ENCODE measurements around the gene HECTD1.

DNA sequence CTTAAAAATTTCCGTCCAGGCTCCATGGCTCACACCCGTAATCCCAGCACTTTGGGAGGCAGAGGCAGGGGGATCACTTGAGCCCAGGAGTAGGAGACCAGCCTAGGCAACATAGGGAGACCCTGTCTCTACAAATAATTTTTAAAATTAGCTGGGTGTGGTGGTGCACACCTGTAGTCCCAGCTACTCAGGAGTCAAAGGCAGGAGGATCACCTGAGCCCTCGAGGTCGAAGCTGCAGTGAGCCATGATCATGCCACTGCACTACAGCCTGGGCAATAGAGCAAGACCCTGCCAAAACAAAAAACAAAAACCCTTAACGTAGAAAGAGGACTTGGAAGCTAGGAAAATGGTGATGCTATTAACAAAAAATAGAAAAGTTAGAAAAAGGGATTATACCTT lies 2.0 kb upstream of the HECTD1 start:
- TF ChIP-seq, protein P1, sequence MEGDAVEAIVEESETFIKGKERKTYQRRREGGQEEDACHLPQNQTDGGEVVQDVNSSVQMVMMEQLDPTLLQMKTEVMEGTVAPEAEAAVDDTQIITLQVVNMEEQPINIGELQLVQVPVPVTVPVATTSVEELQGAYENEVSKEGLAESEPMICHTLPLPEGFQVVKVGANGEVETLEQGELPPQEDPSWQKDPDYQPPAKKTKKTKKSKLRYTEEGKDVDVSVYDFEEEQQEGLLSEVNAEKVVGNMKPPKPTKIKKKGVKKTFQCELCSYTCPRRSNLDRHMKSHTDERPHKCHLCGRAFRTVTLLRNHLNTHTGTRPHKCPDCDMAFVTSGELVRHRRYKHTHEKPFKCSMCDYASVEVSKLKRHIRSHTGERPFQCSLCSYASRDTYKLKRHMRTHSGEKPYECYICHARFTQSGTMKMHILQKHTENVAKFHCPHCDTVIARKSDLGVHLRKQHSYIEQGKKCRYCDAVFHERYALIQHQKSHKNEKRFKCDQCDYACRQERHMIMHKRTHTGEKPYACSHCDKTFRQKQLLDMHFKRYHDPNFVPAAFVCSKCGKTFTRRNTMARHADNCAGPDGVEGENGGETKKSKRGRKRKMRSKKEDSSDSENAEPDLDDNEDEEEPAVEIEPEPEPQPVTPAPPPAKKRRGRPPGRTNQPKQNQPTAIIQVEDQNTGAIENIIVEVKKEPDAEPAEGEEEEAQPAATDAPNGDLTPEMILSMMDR (IDR thresholded peaks at IDR 0.05), result no peak
- no peak for TF ChIP-seq POLR2A (IDR thresholded peaks at IDR 0.05)

All from thyroid gland (tissue), 4 donors.